AG04450 (cell line): ENCODE measurements around the gene BLID. TPM values are rescaled to one million over a fixed set of nuclear protein-coding genes. Genes with fewer than 3 reads are reported as not detected.

Experiments
- CTCF ChIA-PET: fragments of 300-600, 350-600 bp; formaldehyde crosslinking; extraction: SDS; loops from one replicate; lab custom pipeline; 2022; ENCODE audit warnings: antibody characterized with exemption, inconsistent platforms; lab: Charles Lee
- POLR2A ChIA-PET: fragments of 350-600 bp; formaldehyde crosslinking; extraction: SDS; loops from one replicate; lab custom pipeline; 2021; ENCODE audit warnings: antibody characterized with exemption, inconsistent platforms; lab: Yijun Ruan, JAX
- DNase-seq: peaks from one replicate; pipeline ENCODE4 v3.0.0-alpha.2; 2011; ENCODE audit warnings: low read depth, low spot score
- H3K27ac ChIP-seq: one replicate; pipeline ENCODE4 v1.5.1; 2012; ENCODE audit warnings: low read depth, low read length, control low read depth
- H3K27me3 ChIP-seq: one replicate; pipeline ENCODE4 v1.6.0; 2012; ENCODE audit warnings: low read length; ENCODE audit not compliant: control insufficient read depth, insufficient read depth
- H3K4me3 ChIP-seq: 2 replicates; pipeline ENCODE4 v1.5.1; 2011; ENCODE audit warnings: mild to moderate bottlenecking, low read depth, low read length, control low read depth
- H3K9me3 ChIP-seq: 2 replicates; pipeline ENCODE4 v1.5.1; 2012; ENCODE audit warnings: low read length; ENCODE audit not compliant: control insufficient read depth, insufficient read depth
- CTCF ChIP-seq: IDR thresholded peaks from 2 replicates; pipeline ENCODE4 v1.5.1; 2011; ENCODE audit warnings: low read depth, low read length, control low read depth, inconsistent platforms
- polyA plus RNA-seq: library from polyadenylated mRNA; depleted of rRNA; stranded (reverse); fragments of >200 nt; gene quantifications from 2 replicates; pipeline ENCODE4 v1.2.3, GENCODE V29; 2011

BLID gene
- polyA plus RNA-seq, 1 experiment, result 0.94 TPM

- peak overlapping the region; percentile 86 for H3K27ac ChIP-seq
- H3K27me3 ChIP-seq, result no peaks in the 10 kb centered on the region
- H3K9me3 ChIP-seq, result no peaks in the 10 kb centered on the region
- POLR2A ChIA-PET, result interaction anchor here (0.6 to 1.7 kb wide), 9 partner anchors 12 to 429 kb away, joined by 3 to 8 read pairs (median 3); no protein-coding TSS in a partner anchor
- no peak for TF ChIP-seq CTCF
- DNase-seq, result no peak
- CTCF ChIA-PET, result interaction anchor here (0.5 to 5.5 kb wide), 17 partner anchors 8 to 506 kb away, joined by 3 to 34 read pairs (median 4); no protein-coding TSS in a partner anchor
- H3K4me3 ChIP-seq, result peak overlapping the region; percentile 79
These were observed 15.3 kb downstream of the BLID start for GRCh38 chr11:122100756-122101080.

- Histone ChIP-seq H3K9me3 (no peaks in the 10 kb centered on the region), H3K27ac (peak overlapping the region; percentile 86), H3K27me3 (no peaks in the 10 kb centered on the region), H3K4me3 (peak overlapping the region; percentile 79)
- DNase-seq, result peak; percentile 38
- no peak for TF ChIP-seq CTCF
- CTCF ChIA-PET, result interaction anchor here (0.5 to 5.5 kb wide), 12 partner anchors 8 to 512 kb away, joined by 3 to 34 read pairs (median 5); no protein-coding TSS in a partner anchor
- POLR2A ChIA-PET, result interaction anchor here (0.5 to 1.7 kb wide), 11 partner anchors 11 to 430 kb away, joined by 3 to 8 read pairs (median 3); no protein-coding TSS in a partner anchor
These were observed 15.8 kb downstream of the BLID start for GRCh38 chr11:122100037-122100755.

GRCh38 chr11:122099374-122100036 is 16.5 kb downstream of the BLID start:
- TF ChIP-seq CTCF, result no peak
- CTCF ChIA-PET, result interaction anchor here (1.2 to 5.5 kb wide), 6 partner anchors 9 to 444 kb away, joined by 3 to 34 read pairs (median 13); no protein-coding TSS in a partner anchor
- POLR2A ChIA-PET, result interaction anchor here (0.6 to 1.7 kb wide), 5 partner anchors 10 to 429 kb away, joined by 3 to 4 read pairs (median 3); no protein-coding TSS in a partner anchor

GRCh38 chr11:122098261-122098980 is 17.6 kb downstream of the BLID start:
- peak overlapping the region; percentile 79 for H3K4me3 ChIP-seq
- H3K27me3 ChIP-seq, result no peaks in the 10 kb centered on the region
- no peaks in the 10 kb centered on the region for H3K9me3 ChIP-seq
- no peak for TF ChIP-seq CTCF
- ChIA-PET POLR2A (interaction anchor here (0.8 to 1.2 kb wide), 2 partner anchors 63 to 82 kb away, joined by 3 read pairs; no protein-coding TSS in a partner anchor), CTCF (interaction anchor here (4.3 to 5.5 kb wide), 2 partner anchors 104 to 443 kb away, joined by 26 to 34 read pairs; no protein-coding TSS in a partner anchor)
- no peak overlapping the region for H3K27ac ChIP-seq
- DNase-seq, result no peak

More at GRCh38 chr11:122099374-122100036, 16.5 kb downstream of the BLID start:
- DNase-seq, result no peak
- no peaks in the 10 kb centered on the region for H3K27me3 ChIP-seq
- peak overlapping the region; percentile 79 for H3K4me3 ChIP-seq
- no peaks in the 10 kb centered on the region for H3K9me3 ChIP-seq
- H3K27ac ChIP-seq, result peak overlapping the region; percentile 86
